Measurements from ENCODE around the gene NKTR.

Gene NKTR

DNA sequence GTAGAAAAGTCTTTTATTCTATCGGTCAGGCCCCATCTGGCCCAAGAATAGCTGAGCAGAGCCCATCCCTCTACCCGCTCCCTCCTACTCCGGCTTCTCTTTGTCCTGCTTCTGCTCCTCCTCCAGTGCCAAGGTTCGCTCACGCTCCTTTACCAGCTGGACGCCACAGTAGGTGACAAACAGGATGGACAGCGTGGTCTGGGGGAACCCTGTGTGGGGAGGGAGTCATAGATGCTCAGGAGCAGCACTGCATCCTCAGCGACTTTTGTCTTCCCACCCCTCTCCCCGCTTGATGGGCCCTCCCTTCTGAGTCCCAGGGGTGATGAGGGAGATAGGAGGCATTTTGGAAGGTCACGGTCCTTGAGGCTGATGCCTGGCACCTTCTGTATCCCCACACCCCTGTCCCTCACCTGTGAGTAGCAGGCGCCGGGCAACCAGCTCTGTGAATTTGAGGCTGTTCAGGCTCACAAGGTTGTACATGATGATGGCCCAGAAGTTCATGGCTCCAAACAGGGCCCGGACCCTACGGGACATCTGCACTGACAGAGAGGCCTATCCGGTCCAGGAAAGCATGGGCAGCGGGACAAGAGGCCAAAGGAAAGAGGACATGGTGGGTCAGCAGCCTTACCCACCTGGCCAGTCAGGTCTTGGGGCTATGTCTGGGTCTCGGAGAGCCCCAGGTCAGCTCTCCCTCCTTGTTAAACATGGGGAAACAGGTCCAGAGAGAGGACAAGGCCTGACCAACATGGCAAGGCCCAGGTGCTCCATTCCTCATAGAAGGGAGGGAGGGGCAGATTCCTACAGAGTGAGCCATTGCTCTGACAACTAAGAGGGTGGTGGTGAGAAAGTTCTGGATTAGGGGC lies 92.4 kb downstream of the NKTR start:
- in situ Hi-C loops (cut with HindIII; ENCODE audit: low pct_ligation_motif_present, low sequenced_read_pairs) = no loop called here
- H3K36me3 ChIP-seq (replicated peaks) = no peaks in the 10 kb centered on the region
- H3K27me3 ChIP-seq (replicated peaks) = peaks cover 11% of the 10 kb centered on the region
- DNase-seq = no peak
- no peak overlapping the region for H3K4me3 ChIP-seq (ENCODE audit: low read depth, low read length)
- TF ChIP-seq, protein P1, sequence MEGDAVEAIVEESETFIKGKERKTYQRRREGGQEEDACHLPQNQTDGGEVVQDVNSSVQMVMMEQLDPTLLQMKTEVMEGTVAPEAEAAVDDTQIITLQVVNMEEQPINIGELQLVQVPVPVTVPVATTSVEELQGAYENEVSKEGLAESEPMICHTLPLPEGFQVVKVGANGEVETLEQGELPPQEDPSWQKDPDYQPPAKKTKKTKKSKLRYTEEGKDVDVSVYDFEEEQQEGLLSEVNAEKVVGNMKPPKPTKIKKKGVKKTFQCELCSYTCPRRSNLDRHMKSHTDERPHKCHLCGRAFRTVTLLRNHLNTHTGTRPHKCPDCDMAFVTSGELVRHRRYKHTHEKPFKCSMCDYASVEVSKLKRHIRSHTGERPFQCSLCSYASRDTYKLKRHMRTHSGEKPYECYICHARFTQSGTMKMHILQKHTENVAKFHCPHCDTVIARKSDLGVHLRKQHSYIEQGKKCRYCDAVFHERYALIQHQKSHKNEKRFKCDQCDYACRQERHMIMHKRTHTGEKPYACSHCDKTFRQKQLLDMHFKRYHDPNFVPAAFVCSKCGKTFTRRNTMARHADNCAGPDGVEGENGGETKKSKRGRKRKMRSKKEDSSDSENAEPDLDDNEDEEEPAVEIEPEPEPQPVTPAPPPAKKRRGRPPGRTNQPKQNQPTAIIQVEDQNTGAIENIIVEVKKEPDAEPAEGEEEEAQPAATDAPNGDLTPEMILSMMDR (IDR thresholded peaks at IDR 0.05; ENCODE audit: low read depth, low read length, missing control alignments) = no peak
- no peak overlapping the region for H3K27ac ChIP-seq

DNA sequence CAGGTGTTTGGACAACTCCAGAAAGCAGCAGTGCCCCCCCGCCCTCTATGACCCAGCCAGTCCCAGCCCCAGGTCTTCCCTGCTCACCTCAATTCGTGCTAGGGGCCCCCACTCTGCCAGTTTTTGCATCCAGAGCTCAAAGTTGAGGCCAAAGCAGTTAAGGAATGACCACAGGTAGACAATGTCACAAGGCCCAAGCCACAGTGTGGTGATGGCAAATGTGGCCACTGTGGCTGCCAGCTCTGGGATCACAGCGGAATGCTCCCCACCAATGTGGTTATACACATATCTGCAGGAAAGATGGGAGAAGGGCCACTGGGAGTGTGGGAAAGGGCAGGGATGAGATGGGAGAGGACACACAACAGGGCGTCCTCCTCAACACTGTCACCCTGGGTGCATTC lies 93.0 kb downstream of the NKTR start:
- TF ChIP-seq, protein P1 (IDR thresholded peaks at IDR 0.05; ENCODE audit: low read depth, low read length, missing control alignments) = no peak
- H3K27me3 ChIP-seq (replicated peaks) = peaks cover 12% of the 10 kb centered on the region
- DNase-seq = no peak
- in situ Hi-C loops (cut with HindIII; ENCODE audit: low pct_ligation_motif_present, low sequenced_read_pairs) = no loop called here
- H3K27ac ChIP-seq = no peak overlapping the region
- H3K36me3 ChIP-seq (replicated peaks) = no peaks in the 10 kb centered on the region
- H3K4me3 ChIP-seq (ENCODE audit: low read depth, low read length) = no peak overlapping the region

DNA sequence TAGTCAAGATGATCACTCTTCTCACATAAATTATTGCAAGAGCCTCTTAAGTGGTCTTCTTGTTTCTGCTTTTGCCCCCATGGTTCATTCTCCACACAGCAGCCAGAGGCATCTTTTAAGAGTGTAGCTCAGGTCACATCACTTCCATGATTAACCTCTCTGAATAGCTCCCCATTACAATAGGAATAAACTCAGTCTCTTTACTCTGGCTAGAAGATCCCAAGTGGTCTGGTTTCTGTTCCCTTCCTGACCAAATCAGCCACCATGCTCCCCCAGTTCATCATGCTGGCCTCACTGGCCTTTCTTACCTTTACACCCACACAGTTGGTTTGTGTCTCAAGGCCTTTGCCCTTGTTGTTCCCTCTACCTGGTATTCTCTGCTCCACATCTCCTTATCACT lies 93.9 kb downstream of the NKTR start:
- in situ Hi-C loops (cut with HindIII; ENCODE audit: low pct_ligation_motif_present, low sequenced_read_pairs) = no loop called here
- TF ChIP-seq, protein P1 (IDR thresholded peaks at IDR 0.05; ENCODE audit: low read depth, low read length, missing control alignments) = no peak
- Histone ChIP-seq H3K4me3 (ENCODE audit: low read depth, low read length) (no peak overlapping the region), H3K27ac (no peak overlapping the region), H3K27me3 (replicated peaks) (peaks cover 12% of the 10 kb centered on the region), H3K36me3 (replicated peaks) (no peaks in the 10 kb centered on the region)
- no peak for DNase-seq

DNA sequence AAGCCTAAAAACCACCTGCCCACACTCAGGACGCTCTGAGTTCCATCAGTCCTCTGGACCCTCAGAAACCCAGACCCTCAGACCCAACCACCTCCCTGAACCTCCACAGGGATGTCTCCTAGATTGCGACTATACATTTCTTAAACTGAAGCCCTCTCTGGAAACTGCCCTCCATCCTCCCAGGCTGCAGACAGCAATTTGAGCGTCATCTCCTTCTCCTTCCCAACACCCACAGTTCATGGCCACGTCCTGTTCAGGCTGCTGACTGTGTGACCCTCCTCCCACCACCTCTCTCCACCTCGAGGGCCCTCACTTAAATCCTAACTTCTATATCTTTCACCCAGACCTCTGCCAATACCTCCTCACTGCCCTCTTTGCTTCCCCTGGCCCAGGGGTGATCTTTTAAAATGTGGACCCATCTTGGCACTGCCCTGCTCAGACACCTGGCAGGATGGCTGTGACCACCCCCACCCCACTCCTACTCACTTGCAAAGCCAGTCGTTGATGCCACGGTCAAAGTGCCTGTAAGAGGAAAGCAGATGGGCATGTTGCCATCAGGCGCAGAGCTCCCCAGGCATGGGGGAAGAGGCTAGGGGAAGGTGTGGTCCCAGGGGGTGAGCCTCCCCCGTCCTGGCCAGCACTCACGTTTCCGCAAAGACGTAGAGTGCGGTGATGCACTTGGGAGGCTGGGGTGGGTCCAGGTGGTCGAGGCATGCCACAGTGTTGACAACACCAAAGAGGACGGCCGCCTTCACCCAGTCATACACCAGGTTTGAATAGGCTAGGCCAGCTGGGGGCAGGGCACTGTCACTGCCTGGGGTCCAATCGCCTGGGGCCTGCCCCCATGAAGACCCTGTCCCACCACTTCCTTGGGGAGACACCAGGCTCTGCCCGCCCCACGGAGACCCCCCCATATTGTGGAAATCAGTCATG lies 96.1 kb downstream of the NKTR start:
- no peaks in the 10 kb centered on the region for H3K36me3 ChIP-seq (replicated peaks)
- DNase-seq = no peak

DNA sequence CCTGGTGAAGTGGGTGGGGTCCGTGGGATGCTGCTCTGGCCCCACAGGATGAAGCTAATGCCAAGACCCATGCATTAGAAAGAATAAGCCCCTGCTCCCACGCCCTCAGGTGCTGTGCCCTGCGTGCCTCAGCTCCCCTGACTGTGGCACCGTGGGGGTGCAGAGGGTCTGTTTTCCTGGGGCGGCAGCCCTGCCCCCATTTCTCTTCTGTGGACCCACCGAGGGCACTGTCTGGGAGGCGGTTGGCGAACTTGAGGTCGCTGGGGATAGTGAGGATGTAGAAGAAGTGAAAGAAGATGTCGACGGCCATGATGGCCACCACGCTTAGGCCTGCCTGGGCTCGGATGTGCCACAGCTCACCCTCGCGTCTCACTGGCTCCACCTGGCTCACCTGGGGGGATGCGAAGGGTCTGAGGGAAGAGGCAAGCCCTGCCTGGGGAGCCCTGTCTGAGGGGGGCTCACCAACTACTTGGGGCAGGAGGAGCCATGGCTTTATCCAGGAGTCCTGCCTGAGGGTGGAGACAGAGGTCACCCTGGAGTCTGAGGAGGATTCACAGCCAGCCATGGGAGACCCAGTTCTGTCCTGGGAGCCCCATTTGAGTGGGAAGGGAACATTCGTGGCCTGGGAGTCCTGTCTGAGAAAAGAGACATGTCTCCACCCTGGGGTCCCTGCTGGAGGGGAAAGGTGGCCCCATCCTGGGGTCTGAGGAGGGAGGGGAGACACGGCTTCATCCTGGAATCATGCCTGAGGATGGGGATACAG lies 97.0 kb downstream of the NKTR start:
- in situ Hi-C loops (cut with HindIII; ENCODE audit: low pct_ligation_motif_present, low sequenced_read_pairs) = no loop called here
- H3K27me3 ChIP-seq (replicated peaks) = peaks cover 3% of the 10 kb centered on the region
- H3K4me3 ChIP-seq (ENCODE audit: low read depth, low read length) = no peak overlapping the region
- TF ChIP-seq, protein P1 (IDR thresholded peaks at IDR 0.05; ENCODE audit: low read depth, low read length, missing control alignments) = no peak
- no peak overlapping the region for H3K27ac ChIP-seq
- DNase-seq = no peak
- H3K36me3 ChIP-seq (replicated peaks) = no peaks in the 10 kb centered on the region

More for the DNA sequence above, 96.1 kb downstream of the NKTR start:
- Histone ChIP-seq H3K27me3 (replicated peaks) (peaks cover 3% of the 10 kb centered on the region), H3K4me3 (ENCODE audit: low read depth, low read length) (no peak overlapping the region), H3K27ac (no peak overlapping the region)
- in situ Hi-C loops (cut with HindIII; ENCODE audit: low pct_ligation_motif_present, low sequenced_read_pairs) = no loop called here
- TF ChIP-seq, protein P1 (IDR thresholded peaks at IDR 0.05; ENCODE audit: low read depth, low read length, missing control alignments) = no peak
